GM23338 (cell line): ENCODE measurements around the gene SHROOM2. TPM values are rescaled to one million over a fixed set of nuclear protein-coding genes. Genes with fewer than 3 reads are reported as not detected.

Source experiments
- ATAC-seq: fragments of 200-7000 bp; cut with Tn5 transposase; 3 replicates; pipeline ENCODE4 v1.9.1; 2020
- DNase-seq: peaks from one replicate; pipeline ENCODE4 v3.0.0-alpha.2; 2015; ENCODE audit warnings: low spot score
- H2AFZ ChIP-seq: fragments of 200-600 bp; sonication (generic); 2 replicates; pipeline ENCODE4 v1.8.0; 2016; ENCODE audit warnings: antibody characterized with exemption, mild to moderate bottlenecking, moderate library complexity
- H3F3A ChIP-seq: fragments of 200-600 bp; sonication (generic); replicated peaks from 2 replicates; pipeline ENCODE4 v1.8.0; 2017; ENCODE audit warnings: antibody characterized with exemption, mixed run types, low read depth
- H3K27ac ChIP-seq: fragments of 200-600 bp; sonication (generic); 2 replicates; pipeline ENCODE4 v1.6.1; 2016; ENCODE audit warnings: low read depth
- H3K27me3 ChIP-seq: fragments of 200-600 bp; sonication (generic); 2 replicates; pipeline ENCODE4 v1.8.0; 2016; ENCODE audit warnings: mild to moderate bottlenecking, mixed run types, moderate library complexity; ENCODE audit not compliant: insufficient read depth
- H3K36me3 ChIP-seq: fragments of 200-600 bp; sonication (generic); 2 replicates; pipeline ENCODE4 v1.8.0; 2016; ENCODE audit warnings: mild to moderate bottlenecking; ENCODE audit not compliant: insufficient read depth
- H3K4me1 ChIP-seq: fragments of 200-600 bp; sonication (generic); 2 replicates; pipeline ENCODE4 v1.8.0; 2016; ENCODE audit warnings: mild to moderate bottlenecking, moderate library complexity; ENCODE audit not compliant: insufficient read depth
- H3K4me2 ChIP-seq: fragments of 200-600 bp; sonication (generic); 2 replicates; pipeline ENCODE4 v1.7.1; 2017; ENCODE audit warnings: mixed run types
- H3K4me3 ChIP-seq: fragments of 200-600 bp; sonication (generic); 2 replicates; pipeline ENCODE4 v1.6.1; 2016; ENCODE audit warnings: mixed run types
- H3K79me2 ChIP-seq: fragments of 200-600 bp; sonication (generic); replicated peaks from 2 replicates; pipeline ENCODE4 v1.8.0; 2017; ENCODE audit warnings: mild to moderate bottlenecking; ENCODE audit not compliant: insufficient read depth
- H3K9me2 ChIP-seq: fragments of 200-600 bp; sonication (generic); 2 replicates; pipeline ENCODE4 v1.8.0; 2017; ENCODE audit not compliant: insufficient read depth
- H4K20me1 ChIP-seq: fragments of 200-600 bp; sonication (generic); replicated peaks from 2 replicates; pipeline ENCODE4 v1.8.0; 2017; ENCODE audit warnings: mild to moderate bottlenecking; ENCODE audit not compliant: insufficient read depth
- H3K27ac Mint-ChIP-seq: 2 replicates; pipeline ENCODE4 v1.8.0; 2020; ENCODE audit warnings: inconsistent platforms, mild to moderate bottlenecking, moderate library complexity, mixed read lengths
- H3K27me3 Mint-ChIP-seq: 3 replicates; pipeline ENCODE4 v1.8.0; 2022; ENCODE audit warnings: low read depth, mild to moderate bottlenecking, moderate library complexity, mixed read lengths, inconsistent platforms; ENCODE audit not compliant: insufficient read depth, poor library complexity
- H3K36me3 Mint-ChIP-seq: 3 replicates; pipeline ENCODE4 v1.8.0; 2021; ENCODE audit warnings: low read depth, mild to moderate bottlenecking, inconsistent platforms, moderate library complexity, mixed read lengths
- H3K4me1 Mint-ChIP-seq: 3 replicates; pipeline ENCODE4 v1.8.0; 2020; ENCODE audit warnings: mild to moderate bottlenecking, inconsistent platforms, mixed read lengths
- H3K4me3 Mint-ChIP-seq: 3 replicates; pipeline ENCODE4 v1.8.0; 2021; ENCODE audit warnings: moderate library complexity, mild to moderate bottlenecking, inconsistent platforms, mixed read lengths
- H3K9me3 Mint-ChIP-seq: 3 replicates; pipeline ENCODE4 v1.8.0; 2020; ENCODE audit warnings: moderate library complexity, mild to moderate bottlenecking, inconsistent platforms, mixed read lengths
- CREB1 ChIP-seq: fragments of 250-450 bp; sonication (Bioruptor Pico); IDR thresholded peaks from 2 replicates; pipeline ENCODE4 v1.5.0; 2020; ENCODE audit warnings: low read depth, mild to moderate bottlenecking, moderate library complexity
- CTCF ChIP-seq, 2 experiments: fragments of 200-600 bp in 1 of 2; sonication (generic) in 1 of 2; conservative IDR thresholded peaks; 2 replicates each; pipeline versions ENCODE4 v1.5.1 to v1.6.1; 2016 to 2017; ENCODE audit warnings: antibody characterized with exemption in 2 of 2, low read depth in 2 of 2, mild to moderate bottlenecking in 2 of 2, moderate library complexity in 1 of 2
- ETS1 ChIP-seq: IDR thresholded peaks from 2 replicates; pipeline ENCODE4 v1.6.1; 2016; ENCODE audit warnings: antibody characterized with exemption
- EZH2 ChIP-seq: fragments of 200-600 bp; sonication (generic); IDR thresholded peaks from one replicate; pipeline ENCODE4 v1.8.0; 2017; ENCODE audit warnings: antibody characterized with exemption, mild to moderate bottlenecking, low read depth; ENCODE audit not compliant: unreplicated experiment
- EZH2phosphoT487 ChIP-seq: fragments of 200-600 bp; sonication (generic); IDR thresholded peaks from one replicate; pipeline ENCODE4 v1.8.1; 2018; ENCODE audit warnings: antibody characterized with exemption; ENCODE audit not compliant: unreplicated experiment
- JUNB ChIP-seq: IDR thresholded peaks from one replicate; pipeline ENCODE4 v1.6.1; 2016; ENCODE audit warnings: antibody characterized with exemption; ENCODE audit not compliant: unreplicated experiment
- NANOG ChIP-seq: IDR thresholded peaks from 2 replicates; pipeline ENCODE4 v1.6.1; 2016; ENCODE audit warnings: antibody characterized with exemption, borderline replicate concordance
- POLR2AphosphoS5 ChIP-seq: IDR thresholded peaks from 2 replicates; pipeline ENCODE4 v1.6.1; 2016; ENCODE audit warnings: antibody characterized with exemption, low read depth
- REST ChIP-seq: IDR thresholded peaks from one replicate; pipeline ENCODE4 v1.6.1; 2018; ENCODE audit warnings: antibody characterized with exemption; ENCODE audit not compliant: unreplicated experiment
- STAT1 ChIP-seq: IDR thresholded peaks from one replicate; pipeline ENCODE4 v1.6.1; 2016; ENCODE audit warnings: antibody characterized with exemption; ENCODE audit not compliant: unreplicated experiment
- ZNF114 ChIP-seq: fragments of 250-450 bp; sonication (Bioruptor Pico); IDR thresholded peaks from 2 replicates; pipeline ENCODE4 v1.5.0; 2020; ENCODE audit warnings: mild to moderate bottlenecking, moderate library complexity
- ZNF331 ChIP-seq: fragments of 250-450 bp; sonication (Bioruptor Pico); IDR thresholded peaks from 2 replicates; pipeline ENCODE4 v1.5.0; 2020; ENCODE audit warnings: low read depth, mild to moderate bottlenecking, moderate library complexity
- ZNF462 ChIP-seq: fragments of 250-450 bp; sonication (Bioruptor Pico); IDR thresholded peaks from 2 replicates; pipeline ENCODE4 v1.5.0; 2020; ENCODE audit warnings: mild to moderate bottlenecking, moderate library complexity
- polyA plus RNA-seq: library from polyadenylated mRNA; unstranded; fragments of >200 nt; fragmentation: Nextera tagmentation; extraction: Ambion mirVana; gene quantifications from 2 replicates; pipeline ENCODE4 v1.2.1, GENCODE V29; 2016
- total RNA-seq: library from RNA; depleted of rRNA; stranded (reverse); fragments of >200 nt; shearing (Covaris generic); gene quantifications from 2 replicates; pipeline ENCODE4 v1.2.3, GENCODE V29; 2014

The SHROOM2 gene
- total and polyA plus RNA-seq, 2 experiments from 2014 or later, result 3.5 to 15.8 TPM

GRCh38 chrX:9942086-9942485, 155.9 kb downstream of the SHROOM2 start:
- Histone ChIP-seq H3F3A (no peaks in the 10 kb centered on the region), H3K4me2 (no peak overlapping the region), H3K4me3 (no peak overlapping the region), H3K27ac (no peak overlapping the region), H4K20me1 (no peaks in the 10 kb centered on the region), H2AFZ (no peak overlapping the region), H3K27me3 (no peaks in the 10 kb centered on the region), H3K4me1 (no peaks in the 10 kb centered on the region), H3K36me3 (no peaks in the 10 kb centered on the region; the same call in 1 of the 2 replicates), H3K9me2 (no peaks in the 10 kb centered on the region), H3K79me2 (no peaks in the 10 kb centered on the region)
- ATAC-seq (no peak), DNase-seq (no peak)
- Mint-ChIP-seq H3K9me3 (no peaks in the 10 kb centered on the region), H3K4me3 (no peak overlapping the region), H3K27ac (no peak overlapping the region; the same call in 1 of the 2 replicates), H3K36me3 (peaks cover 37% of the 10 kb centered on the region), H3K27me3 (no peaks in the 10 kb centered on the region), H3K4me1 (no peaks in the 10 kb centered on the region)
- TF ChIP-seq JUNB, result no peak
- TF ChIP-seq EZH2phosphoT487, result no peak
- no peak for TF ChIP-seq STAT1
- TF ChIP-seq ZNF462 (CRISPR knock-in tag), result no peak
- no peak for TF ChIP-seq NANOG
- TF ChIP-seq EZH2, result no peak
- no peak for TF ChIP-seq CTCF (conservative IDR thresholded peaks at IDR 0.05; ENCODE audit: low read depth in 2 of 2)
- no peak for TF ChIP-seq ZNF114 (CRISPR knock-in tag)
- no peak for TF ChIP-seq ZNF331 (CRISPR knock-in tag)
- TF ChIP-seq ETS1, result no peak
- no peak for TF ChIP-seq CREB1 (CRISPR knock-in tag)
- no peak for TF ChIP-seq REST
- no peak for TF ChIP-seq POLR2AphosphoS5
